ENCODE measurements around the gene POLR1C. TPM values are rescaled to one million over a fixed set of nuclear protein-coding genes. Genes with fewer than 3 reads are reported as not detected.
A peak's percentile ranks its signal among the peaks of the same experiment; 100 is the strongest.

POLR1C gene
- total RNA-seq, 2 donors from 2014 or later, result 13.5 to 13.9 TPM

- no peak for TF ChIP-seq CTCF (IDR thresholded peaks at IDR 0.05)
- H3K9me3 ChIP-seq, result no peaks in the 10 kb centered on the region
- peak within 1 kb of the TSS; percentile 62 to 73 for H3K27ac ChIP-seq
- peak; percentile 91 for DNase-seq (ENCODE audit: low spot score)
- peak within 1 kb of the TSS; percentile 50 to 76 for H3K4me3 ChIP-seq
- H3K36me3 ChIP-seq, result peaks cover 42% of the 10 kb centered on the region
- H3K4me1 ChIP-seq, result peaks cover 0 to 51% of the 10 kb centered on the region in 2 donors
- no peaks in the 10 kb centered on the region for H3K27me3 ChIP-seq
Measured at GRCh38 chr6:43509984-43510826, 6.7 kb upstream of the POLR1C start, which contains the start of gene LRRC73. TSS of gene LRRC73 (minus strand) at chr6:43510346. CDS start at chr6:43509785, 561 bp downstream.

- H3K27ac ChIP-seq, result peak overlapping the region; percentile 62 to 73
- peaks cover 0 to 57% of the 10 kb centered on the region in 2 donors for H3K4me1 ChIP-seq
- H3K27me3 ChIP-seq, result no peaks in the 10 kb centered on the region
- TF ChIP-seq CTCF (IDR thresholded peaks at IDR 0.05), result no peak
- no peak for DNase-seq (ENCODE audit: low spot score)
- H3K4me3 ChIP-seq, result peak overlapping the region; percentile 50 to 76
- H3K36me3 ChIP-seq, result peaks cover 42% of the 10 kb centered on the region
- no peaks in the 10 kb centered on the region for H3K9me3 ChIP-seq
Measured at GRCh38 chr6:43510827-43511163, 6.1 kb upstream of the POLR1C start.

- Histone ChIP-seq H3K4me1 (peaks cover 0 to 57% of the 10 kb centered on the region in 2 donors), H3K36me3 (peaks cover 42% of the 10 kb centered on the region)
- DNase-seq (ENCODE audit: low spot score), result no peak
Measured at GRCh38 chr6:43511824-43512415, 5.0 kb upstream of the POLR1C start.

GRCh38 chr6:43515808-43516207 is 1.1 kb upstream of the POLR1C start:
- Histone ChIP-seq H3K27ac (peak overlapping the region in 1 of 2 donors; percentile 87), H3K9me3 (no peaks in the 10 kb centered on the region), H3K4me3 (peak overlapping the region; percentile 83 to 91), H3K36me3 (peaks cover 59% of the 10 kb centered on the region), H3K4me1 (peaks cover 0 to 53% of the 10 kb centered on the region in 2 donors), H3K27me3 (no peaks in the 10 kb centered on the region)
- DNase-seq (ENCODE audit: low spot score), result no peak
- TF ChIP-seq CTCF (IDR thresholded peaks at IDR 0.05), result no peak

More at GRCh38 chr6:43511824-43512415, 5.0 kb upstream of the POLR1C start:
- no peaks in the 10 kb centered on the region for H3K9me3 ChIP-seq
- no peak overlapping the region for H3K4me3 ChIP-seq
- peak overlapping the region; percentile 30 to 58 for H3K27ac ChIP-seq
- TF ChIP-seq CTCF (IDR thresholded peaks at IDR 0.05), result no peak
- no peaks in the 10 kb centered on the region for H3K27me3 ChIP-seq

- TF ChIP-seq CTCF (IDR thresholded peaks at IDR 0.05), result no peak
Measured at GRCh38 chr6:43516367-43516696, 557 bp upstream of the POLR1C start.

More at GRCh38 chr6:43516367-43516696, 557 bp upstream of the POLR1C start:
- peak overlapping the region; percentile 83 to 91 for H3K4me3 ChIP-seq
- H3K27ac ChIP-seq, result peak overlapping the region; percentile 87 to 92
- no peak for DNase-seq (ENCODE audit: low spot score)
- peaks cover 62% of the 10 kb centered on the region for H3K36me3 ChIP-seq
- peaks cover 0 to 50% of the 10 kb centered on the region in 2 donors for H3K4me1 ChIP-seq
- H3K9me3 ChIP-seq, result no peaks in the 10 kb centered on the region
- H3K27me3 ChIP-seq, result no peaks in the 10 kb centered on the region
